SK-N-SH treated with all-trans-retinoic acid at 6 μM for 48 hours (cell line): ENCODE measurements around the gene PRC1.

Experiments
- ATAC-seq: fragments of 200-7000 bp; cut with Tn5 transposase; 3 replicates; pipeline ENCODE4 v1.9.1; 2020; ENCODE audit warnings: mild to moderate bottlenecking, moderate library complexity
- ARNTL ChIP-seq: fragments of 450-650 bp; formaldehyde crosslinking; IDR thresholded peaks from 2 replicates; pipeline ENCODE4 v1.5.0; 2020; ENCODE audit warnings: low read depth, mild to moderate bottlenecking, moderate library complexity, borderline replicate concordance
- BACH2 ChIP-seq: fragments of 250-450 bp; sonication (Bioruptor Pico); IDR thresholded peaks from 2 replicates; pipeline ENCODE4 v1.9.0; 2021; ENCODE audit warnings: mild to moderate bottlenecking, borderline replicate concordance
- CREB5 ChIP-seq: fragments of 250-450 bp; sonication (Bioruptor Pico); IDR thresholded peaks from 2 replicates; pipeline ENCODE4 v1.5.1; 2020; ENCODE audit warnings: low read depth, mild to moderate bottlenecking, moderate library complexity
- CSDC2 ChIP-seq: fragments of 250-450 bp; sonication (Bioruptor Pico); IDR thresholded peaks from 2 replicates; pipeline ENCODE4 v1.5.0; 2020; ENCODE audit warnings: mild to moderate bottlenecking, moderate library complexity
- CSRNP3 ChIP-seq: fragments of 250-450 bp; sonication (Bioruptor Pico); IDR thresholded peaks from 2 replicates; pipeline ENCODE4 v1.5.1; 2021; ENCODE audit warnings: mild to moderate bottlenecking, moderate library complexity
- ESRRG ChIP-seq: fragments of 250-450 bp; sonication (Bioruptor Pico); IDR thresholded peaks from 2 replicates; pipeline ENCODE4 v1.6.1; 2021; ENCODE audit warnings: mild to moderate bottlenecking
- GLIS3 ChIP-seq: fragments of 250-450 bp; sonication (Bioruptor Pico); IDR thresholded peaks from 2 replicates; pipeline ENCODE4 v1.5.0; 2020; ENCODE audit warnings: mild to moderate bottlenecking, moderate library complexity
- ISL1 ChIP-seq: fragments of 250-450 bp; sonication (Bioruptor Pico); IDR thresholded peaks from 2 replicates; pipeline ENCODE4 v2.1.2; 2022; ENCODE audit warnings: mild to moderate bottlenecking, moderate library complexity
- OSR1 ChIP-seq: fragments of 250-450 bp; sonication (Bioruptor Pico); IDR thresholded peaks from 2 replicates; pipeline ENCODE4 v1.8.0; 2022; ENCODE audit warnings: moderate library complexity, mild to moderate bottlenecking, inconsistent platforms
- PATZ1 ChIP-seq: fragments of 250-450 bp; sonication (Bioruptor Pico); IDR thresholded peaks from 2 replicates; pipeline ENCODE4 v1.8.0; 2020; ENCODE audit warnings: mild to moderate bottlenecking, moderate library complexity, borderline replicate concordance
- POU6F1 ChIP-seq: fragments of 250-450 bp; sonication (Bioruptor Pico); IDR thresholded peaks from 2 replicates; pipeline ENCODE4 v1.8.0; 2021; ENCODE audit warnings: low read depth, mild to moderate bottlenecking, moderate library complexity, borderline replicate concordance
- PPARA ChIP-seq: fragments of 250-450 bp; sonication (Bioruptor Pico); IDR thresholded peaks from 2 replicates; pipeline ENCODE4 v1.5.0; 2020; ENCODE audit warnings: mild to moderate bottlenecking, borderline replicate concordance
- RARB ChIP-seq: fragments of 250-450 bp; sonication (Bioruptor Pico); IDR thresholded peaks from 2 replicates; pipeline ENCODE4 v1.8.0; 2021; ENCODE audit warnings: mild to moderate bottlenecking, moderate library complexity
- SNAI2 ChIP-seq: fragments of 250-450 bp; sonication (Bioruptor Pico); IDR thresholded peaks from 2 replicates; pipeline ENCODE4 v1.5.0; 2020; ENCODE audit warnings: mild to moderate bottlenecking, moderate library complexity
- TOX ChIP-seq: fragments of 250-450 bp; sonication (Bioruptor Pico); IDR thresholded peaks from 2 replicates; pipeline ENCODE4 v1.8.0; 2021; ENCODE audit warnings: mild to moderate bottlenecking, moderate library complexity, borderline replicate concordance
- TSHZ2 ChIP-seq: fragments of 250-450 bp; sonication (Bioruptor Pico); IDR thresholded peaks from 2 replicates; pipeline ENCODE4 v1.5.0; 2020; ENCODE audit warnings: mild to moderate bottlenecking, moderate library complexity
- ZC3H10 ChIP-seq: fragments of 250-450 bp; sonication (Bioruptor Pico); IDR thresholded peaks from 2 replicates; pipeline ENCODE4 v1.5.1; 2021; ENCODE audit warnings: mild to moderate bottlenecking, moderate library complexity
- ZFP3 ChIP-seq: fragments of 250-450 bp; sonication (Bioruptor Pico); IDR thresholded peaks from 2 replicates; pipeline ENCODE4 v1.5.0; 2020; ENCODE audit warnings: mild to moderate bottlenecking, moderate library complexity
- ZFP30 ChIP-seq: fragments of 450-650 bp; formaldehyde crosslinking; IDR thresholded peaks from 2 replicates; pipeline ENCODE4 v1.5.0; 2022; ENCODE audit warnings: mild to moderate bottlenecking, moderate library complexity
- ZNF565 ChIP-seq: fragments of 450-650 bp; formaldehyde crosslinking; conservative IDR thresholded peaks from 2 replicates; pipeline ENCODE4 v1.5.0; 2020; ENCODE audit warnings: low read depth, mild to moderate bottlenecking, moderate library complexity
- ZNF8 ChIP-seq: fragments of 450-650 bp; formaldehyde crosslinking; IDR thresholded peaks from 2 replicates; pipeline ENCODE4 v1.5.0; 2020; ENCODE audit warnings: mild to moderate bottlenecking, moderate library complexity

Gene PRC1

GRCh38 chr15:90962021-90962420 lies 32.3 kb downstream of the PRC1 start:
- ATAC-seq = no peak
- no peak for TF ChIP-seq ARNTL (CRISPR knock-in tag)
- TF ChIP-seq PATZ1 (CRISPR knock-in tag) = no peak
- TF ChIP-seq SNAI2 (CRISPR knock-in tag) = no peak
- TF ChIP-seq ZC3H10 = no peak
- no peak for TF ChIP-seq RARB (CRISPR knock-in tag)
- TF ChIP-seq CSRNP3 = no peak
- no peak for TF ChIP-seq ZNF565 (CRISPR knock-in tag)
- TF ChIP-seq PPARA = no peak
- no peak for TF ChIP-seq BACH2 (CRISPR knock-in tag)
- TF ChIP-seq TSHZ2 = no peak
- TF ChIP-seq GLIS3 (CRISPR knock-in tag) = no peak
- no peak for TF ChIP-seq POU6F1 (CRISPR knock-in tag)
- TF ChIP-seq OSR1 (CRISPR knock-in tag) = no peak
- TF ChIP-seq ZNF8 = no peak
- no peak for TF ChIP-seq ESRRG (CRISPR knock-in tag)
- no peak for TF ChIP-seq TOX (CRISPR knock-in tag)
- no peak for TF ChIP-seq CSDC2 (CRISPR knock-in tag)
- TF ChIP-seq ZFP3 = no peak
- TF ChIP-seq ISL1 = no peak
- TF ChIP-seq, all 23 proteins: peak for 0

- ATAC-seq = no peak
- TF ChIP-seq CREB5 (CRISPR knock-in tag) (no peak), CSDC2 (CRISPR knock-in tag) (no peak), ISL1 (no peak), CSRNP3 (no peak), ZFP30 (no peak), ZNF565 (CRISPR knock-in tag) (no peak), BACH2 (CRISPR knock-in tag) (no peak), TSHZ2 (no peak), ZFP3 (no peak), SNAI2 (CRISPR knock-in tag) (no peak), TOX (CRISPR knock-in tag) (no peak), POU6F1 (CRISPR knock-in tag) (no peak)
Measured at GRCh38 chr15:90960298-90961091, 33.8 kb downstream of the PRC1 start.
